Panc1 (cell line): ENCODE measurements around the gene GSK3B. TPM values are rescaled to one million over a fixed set of nuclear protein-coding genes. Genes with fewer than 3 reads are reported as not detected.

Source experiments
- ATAC-seq: fragments of 200-7000 bp; cut with Tn5 transposase; 2 replicates; pipeline ENCODE4 v1.9.1; 2020; ENCODE audit warnings: mild to moderate bottlenecking, moderate library complexity
- BruUV-seq: library from RNA; stranded (reverse); fragments of 400-500 nt; replicated peaks from 2 replicates; lab custom pipeline; 2021; lab: Mats Ljungman, UMichigan
- CTCF ChIA-PET: fragments of 300-600 bp; sonication (Branson Sonifier 250); formaldehyde crosslinking; loops from one replicate; lab custom pipeline; 2022; ENCODE audit warnings: antibody characterized with exemption; lab: Charles Lee
- POLR2A ChIA-PET: fragments of 300-600 bp; sonication (Branson Sonifier 250); formaldehyde crosslinking; loops from one replicate; lab custom pipeline; 2022; ENCODE audit warnings: antibody characterized with exemption; lab: Charles Lee
- DNase-seq: peaks from one replicate; pipeline ENCODE4 v3.0.0-alpha.2; 2010; ENCODE audit warnings: low read depth, low spot score
- H3K27ac ChIP-seq: 2 replicates; pipeline ENCODE4 v1.5.1; 2011; ENCODE audit warnings: mild to moderate bottlenecking, low read length, inconsistent platforms
- H3K27me3 ChIP-seq: fragments of 200-500 bp; sonication (Bioruptor generic); 2 replicates; pipeline ENCODE4 v1.6.0; 2014; ENCODE audit warnings: low read length, inconsistent platforms; ENCODE audit not compliant: control insufficient read depth, insufficient read depth
- H3K36me3 ChIP-seq: fragments of 200-500 bp; sonication (Bioruptor generic); 2 replicates; pipeline ENCODE4 v1.5.1; 2014; ENCODE audit warnings: inconsistent platforms, mild to moderate bottlenecking, low read length, moderate library complexity; ENCODE audit not compliant: control insufficient read depth, insufficient read depth
- H3K4me1 ChIP-seq: 2 replicates; pipeline ENCODE4 v1.5.1; 2011; ENCODE audit warnings: inconsistent platforms, mild to moderate bottlenecking, low read length, moderate library complexity; ENCODE audit not compliant: control insufficient read depth, insufficient read depth
- H3K4me3 ChIP-seq, 2 experiments: 2 replicates each; pipeline ENCODE4 v1.5.1; 2011 to 2012; ENCODE audit warnings: low read depth in 2 of 2, low read length in 2 of 2, mild to moderate bottlenecking in 2 of 2, inconsistent platforms in 1 of 2, moderate library complexity in 1 of 2
- H3K9me3 ChIP-seq: fragments of 200-500 bp; sonication (Bioruptor generic); 2 replicates; pipeline ENCODE4 v1.5.1; 2014; ENCODE audit warnings: low read depth, mild to moderate bottlenecking, inconsistent platforms, low read length, moderate library complexity; ENCODE audit not compliant: control insufficient read depth, insufficient read depth
- POLR2AphosphoS5 ChIP-seq: IDR thresholded peaks from 2 replicates; pipeline ENCODE4 v1.6.1; 2012; ENCODE audit warnings: mild to moderate bottlenecking, low read depth, low read length, moderate library complexity
- SIN3A ChIP-seq: IDR thresholded peaks from 2 replicates; pipeline ENCODE4 v1.6.1; 2012; ENCODE audit warnings: low read depth, mild to moderate bottlenecking, low read length, moderate library complexity, borderline replicate concordance; ENCODE audit not compliant: insufficient read depth
- TCF7L2 ChIP-seq: IDR thresholded peaks from 2 replicates; pipeline ENCODE4 v1.6.1; 2011; ENCODE audit warnings: mild to moderate bottlenecking, low read depth, low read length, inconsistent platforms
- in situ Hi-C: cut with HindIII; loops from 2 replicates; pipeline ENCODE4 v1.10.0; 2016; ENCODE audit warnings: low sequenced_read_pairs, low pct_unique_long_range_greater_than_20kb
- intact Hi-C: fragments of 100-400 bp; cut with micrococcal nuclease; formaldehyde crosslinking; loops from one replicate; pipeline ENCODE4 v1.10.0; 2022; ENCODE audit not compliant: unreplicated experiment
- total RNA-seq: library from RNA; stranded (reverse); gene quantifications from one replicate; pipeline ENCODE4 v1.2.1, GENCODE V29; 2021; ENCODE audit not compliant: unreplicated experiment
- TF ChIP-seq, protein P1 (sequence below): fragments of 450-650 bp; IDR thresholded peaks from 2 replicates; pipeline ENCODE4 v1.5.1; 2017; ENCODE audit warnings: mild to moderate bottlenecking
- TF ChIP-seq, protein P2 (sequence below), 2 experiments: IDR thresholded peaks; 2 replicates each; pipeline ENCODE4 v1.6.1; 2011 to 2012; ENCODE audit warnings: low read depth in 2 of 2, control low read depth in 1 of 2, low read length in 1 of 2, mild to moderate bottlenecking in 1 of 2, moderate library complexity in 1 of 2; ENCODE audit not compliant: insufficient read depth in 1 of 2

GSK3B gene
- total RNA-seq, 1 experiment from 2014 or later = 35.3 TPM

DNA sequence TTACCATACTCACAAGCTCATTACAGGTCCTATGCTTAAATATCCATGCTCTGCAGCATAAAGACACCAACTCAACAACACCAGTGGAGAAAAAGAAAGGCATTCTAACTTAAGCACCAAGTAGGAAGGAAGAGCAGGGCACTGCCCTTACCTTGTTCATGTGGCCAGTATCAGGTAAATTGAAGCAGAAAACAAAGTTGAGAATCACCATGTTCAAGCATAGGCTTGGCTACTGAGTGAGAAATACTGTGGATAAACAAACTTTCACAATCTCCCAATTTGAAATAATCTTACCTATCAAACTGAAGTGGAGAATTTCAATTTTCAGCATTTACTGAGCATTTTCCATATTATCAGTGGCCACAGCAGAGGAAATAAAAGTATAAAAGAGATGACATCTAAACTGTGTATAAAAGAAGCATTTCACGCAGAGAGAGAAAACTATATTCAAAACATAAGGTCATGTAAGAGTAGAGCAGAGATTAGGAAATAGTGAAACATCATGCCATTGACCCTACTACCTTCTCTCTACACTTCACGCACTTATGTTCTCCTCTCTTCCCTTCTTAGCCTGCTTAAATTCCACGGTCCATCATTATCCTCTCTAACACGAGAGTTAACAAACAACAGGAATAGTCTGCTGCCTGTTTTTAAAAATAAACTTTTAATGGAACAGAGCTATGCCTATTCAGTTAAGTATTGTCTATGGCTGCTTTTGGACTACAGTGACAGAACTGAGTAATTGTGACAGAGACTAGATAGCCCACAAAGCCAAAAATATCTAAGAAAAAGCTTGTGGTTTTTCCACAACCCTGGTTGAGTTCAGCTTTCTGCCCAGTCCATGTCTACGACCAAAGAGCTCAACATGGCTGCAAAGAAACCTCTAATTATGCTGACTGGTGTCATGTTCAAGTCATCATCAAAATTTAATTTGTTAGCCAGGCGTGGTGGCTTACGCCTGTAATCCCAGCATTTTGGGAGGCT, 169.8 kb downstream of the GSK3B start:
- no peak for DNase-seq
- in situ Hi-C loops (no loop called here), intact Hi-C loops (no loop called here)
- POLR2A ChIA-PET = no interaction called here
- no peaks in the 10 kb centered on the region for H3K9me3 ChIP-seq
- H3K27me3 ChIP-seq = no peaks in the 10 kb centered on the region
- no peak for ATAC-seq
- TF ChIP-seq SIN3A (no peak), POLR2AphosphoS5 (no peak), TCF7L2 (no peak)
- TF ChIP-seq, protein P1, sequence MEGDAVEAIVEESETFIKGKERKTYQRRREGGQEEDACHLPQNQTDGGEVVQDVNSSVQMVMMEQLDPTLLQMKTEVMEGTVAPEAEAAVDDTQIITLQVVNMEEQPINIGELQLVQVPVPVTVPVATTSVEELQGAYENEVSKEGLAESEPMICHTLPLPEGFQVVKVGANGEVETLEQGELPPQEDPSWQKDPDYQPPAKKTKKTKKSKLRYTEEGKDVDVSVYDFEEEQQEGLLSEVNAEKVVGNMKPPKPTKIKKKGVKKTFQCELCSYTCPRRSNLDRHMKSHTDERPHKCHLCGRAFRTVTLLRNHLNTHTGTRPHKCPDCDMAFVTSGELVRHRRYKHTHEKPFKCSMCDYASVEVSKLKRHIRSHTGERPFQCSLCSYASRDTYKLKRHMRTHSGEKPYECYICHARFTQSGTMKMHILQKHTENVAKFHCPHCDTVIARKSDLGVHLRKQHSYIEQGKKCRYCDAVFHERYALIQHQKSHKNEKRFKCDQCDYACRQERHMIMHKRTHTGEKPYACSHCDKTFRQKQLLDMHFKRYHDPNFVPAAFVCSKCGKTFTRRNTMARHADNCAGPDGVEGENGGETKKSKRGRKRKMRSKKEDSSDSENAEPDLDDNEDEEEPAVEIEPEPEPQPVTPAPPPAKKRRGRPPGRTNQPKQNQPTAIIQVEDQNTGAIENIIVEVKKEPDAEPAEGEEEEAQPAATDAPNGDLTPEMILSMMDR = no peak
- TF ChIP-seq, protein P2, sequence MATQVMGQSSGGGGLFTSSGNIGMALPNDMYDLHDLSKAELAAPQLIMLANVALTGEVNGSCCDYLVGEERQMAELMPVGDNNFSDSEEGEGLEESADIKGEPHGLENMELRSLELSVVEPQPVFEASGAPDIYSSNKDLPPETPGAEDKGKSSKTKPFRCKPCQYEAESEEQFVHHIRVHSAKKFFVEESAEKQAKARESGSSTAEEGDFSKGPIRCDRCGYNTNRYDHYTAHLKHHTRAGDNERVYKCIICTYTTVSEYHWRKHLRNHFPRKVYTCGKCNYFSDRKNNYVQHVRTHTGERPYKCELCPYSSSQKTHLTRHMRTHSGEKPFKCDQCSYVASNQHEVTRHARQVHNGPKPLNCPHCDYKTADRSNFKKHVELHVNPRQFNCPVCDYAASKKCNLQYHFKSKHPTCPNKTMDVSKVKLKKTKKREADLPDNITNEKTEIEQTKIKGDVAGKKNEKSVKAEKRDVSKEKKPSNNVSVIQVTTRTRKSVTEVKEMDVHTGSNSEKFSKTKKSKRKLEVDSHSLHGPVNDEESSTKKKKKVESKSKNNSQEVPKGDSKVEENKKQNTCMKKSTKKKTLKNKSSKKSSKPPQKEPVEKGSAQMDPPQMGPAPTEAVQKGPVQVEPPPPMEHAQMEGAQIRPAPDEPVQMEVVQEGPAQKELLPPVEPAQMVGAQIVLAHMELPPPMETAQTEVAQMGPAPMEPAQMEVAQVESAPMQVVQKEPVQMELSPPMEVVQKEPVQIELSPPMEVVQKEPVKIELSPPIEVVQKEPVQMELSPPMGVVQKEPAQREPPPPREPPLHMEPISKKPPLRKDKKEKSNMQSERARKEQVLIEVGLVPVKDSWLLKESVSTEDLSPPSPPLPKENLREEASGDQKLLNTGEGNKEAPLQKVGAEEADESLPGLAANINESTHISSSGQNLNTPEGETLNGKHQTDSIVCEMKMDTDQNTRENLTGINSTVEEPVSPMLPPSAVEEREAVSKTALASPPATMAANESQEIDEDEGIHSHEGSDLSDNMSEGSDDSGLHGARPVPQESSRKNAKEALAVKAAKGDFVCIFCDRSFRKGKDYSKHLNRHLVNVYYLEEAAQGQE (IDR thresholded peaks at IDR 0.05; ENCODE audit: insufficient read depth in 1 of 2, low read depth in 2 of 2, low read length in 1 of 2) = no peak
- H3K36me3 ChIP-seq = no peaks in the 10 kb centered on the region; the same call in 1 of the 2 replicates
- CTCF ChIA-PET = no interaction called here
- no TSS peak for BruUV-seq
- no peaks in the 10 kb centered on the region for H3K4me1 ChIP-seq
- no peak overlapping the region for H3K27ac ChIP-seq
- no peak overlapping the region for H3K4me3 ChIP-seq

DNA sequence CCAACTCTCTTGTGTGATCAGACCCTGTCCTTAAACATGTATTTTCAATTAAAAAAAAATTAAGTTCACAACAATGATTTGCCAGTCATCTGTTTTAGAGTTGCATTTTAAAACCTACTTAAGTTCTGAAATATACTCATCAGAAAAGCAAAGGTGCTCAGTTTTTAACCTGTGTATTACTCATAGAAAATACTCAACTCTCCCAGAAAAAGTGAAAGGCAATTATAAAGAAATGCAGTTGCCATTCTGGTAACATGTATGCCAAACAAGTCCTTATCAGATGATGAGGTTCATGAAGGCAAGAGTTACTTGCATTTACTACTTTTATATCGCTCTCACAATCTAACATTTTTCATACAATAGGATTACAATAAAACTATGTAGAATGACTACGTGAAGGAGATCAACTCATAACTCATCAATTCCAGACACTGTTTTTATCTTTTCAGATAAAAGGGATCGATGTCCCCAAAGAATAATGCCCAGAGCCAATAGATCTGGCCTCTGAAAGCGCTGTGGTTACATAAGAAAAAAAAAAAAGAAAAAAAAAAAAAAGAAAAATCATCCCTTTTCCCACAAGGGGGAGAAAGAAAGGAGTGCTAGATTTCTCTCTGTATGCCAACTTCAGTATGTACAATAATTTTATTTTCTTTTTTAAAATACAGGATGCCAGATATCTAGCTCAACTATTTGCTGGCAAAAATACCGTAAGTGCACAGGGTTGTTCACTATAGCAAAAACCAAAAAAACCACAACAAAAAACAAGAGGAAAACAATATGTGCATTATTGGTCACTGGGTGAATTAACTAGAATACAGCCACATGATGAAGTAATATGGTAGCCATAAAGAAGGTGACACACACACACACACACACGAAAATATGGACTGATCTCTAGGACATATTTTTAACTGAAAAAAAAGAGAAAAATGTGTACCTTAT, 175.0 kb downstream of the GSK3B start:
- no peak for DNase-seq
- TF ChIP-seq, protein P1 = no peak
- TF ChIP-seq TCF7L2 = no peak
- no peak for TF ChIP-seq POLR2AphosphoS5
- no peaks in the 10 kb centered on the region for H3K27me3 ChIP-seq
- POLR2A ChIA-PET = interaction anchor here (0.6 kb wide), 1 partner anchor 79 kb away, joined by 5 read pairs; no protein-coding TSS in a partner anchor
- ATAC-seq = no peak
- H3K4me1 ChIP-seq = no peaks in the 10 kb centered on the region
- H3K9me3 ChIP-seq = no peaks in the 10 kb centered on the region
- H3K27ac ChIP-seq = no peak overlapping the region
- H3K36me3 ChIP-seq = peaks cover 4% of the 10 kb centered on the region; the same call in 1 of the 2 replicates
- no TSS peak for BruUV-seq
- H3K4me3 ChIP-seq = no peak overlapping the region
- in situ Hi-C loops (no loop called here), intact Hi-C loops (no loop called here)
- CTCF ChIA-PET = interaction anchor here (0.7 kb wide), 1 partner anchor 541 kb away, joined by 3 read pairs; no protein-coding TSS in a partner anchor
